Measurements from ENCODE around the gene CRBN.

The CRBN gene

GRCh38 chr3:3126477-3127431 lies 52.7 kb downstream of the CRBN start, which contains the start of gene TRNT1:
TRNT1 (plus strand) TSS chr3:3126940; CDS start chr3:3129041, 2,101 bp downstream.
- no peaks in the 10 kb centered on the region for H3K27me3 ChIP-seq (ENCODE audit: control insufficient read depth, insufficient read depth, low read length)
- H3K9ac ChIP-seq (ENCODE audit: low read length) = peak within 1 kb of the TSS; percentile 94
- H3K9me3 ChIP-seq (ENCODE audit: control insufficient read depth, low read length) = no peaks in the 10 kb centered on the region
- peak within 1 kb of the TSS; percentile 72 for H3K4me3 ChIP-seq (ENCODE audit: low read length)
- peaks cover 7% of the 10 kb centered on the region for H3K4me1 ChIP-seq (ENCODE audit: control insufficient read depth, insufficient read depth, low read length)
- H3K36me3 ChIP-seq (ENCODE audit: control insufficient read depth, insufficient read depth, low read length) = no peaks in the 10 kb centered on the region

- Histone ChIP-seq H3K36me3 (ENCODE audit: control insufficient read depth, insufficient read depth, low read length) (no peaks in the 10 kb centered on the region), H3K9ac (ENCODE audit: low read length) (peak overlapping the region; percentile 94), H3K4me1 (ENCODE audit: control insufficient read depth, insufficient read depth, low read length) (peaks cover 7% of the 10 kb centered on the region), H3K27me3 (ENCODE audit: control insufficient read depth, insufficient read depth, low read length) (no peaks in the 10 kb centered on the region), H3K4me3 (ENCODE audit: low read length) (peak overlapping the region; percentile 56), H3K9me3 (ENCODE audit: control insufficient read depth, low read length) (no peaks in the 10 kb centered on the region)
Observed at GRCh38 chr3:3125977-3126376, 53.5 kb downstream of the CRBN start.

GRCh38 chr3:3119393-3119851 lies 60.1 kb downstream of the CRBN start:
- H3K36me3 ChIP-seq (ENCODE audit: control insufficient read depth, insufficient read depth, low read length) = no peaks in the 10 kb centered on the region
- H3K9ac ChIP-seq (ENCODE audit: low read length) = no peak overlapping the region
- H3K27me3 ChIP-seq (ENCODE audit: control insufficient read depth, insufficient read depth, low read length) = no peaks in the 10 kb centered on the region
- no peaks in the 10 kb centered on the region for H3K4me1 ChIP-seq (ENCODE audit: control insufficient read depth, insufficient read depth, low read length)
- no peaks in the 10 kb centered on the region for H3K9me3 ChIP-seq (ENCODE audit: control insufficient read depth, low read length)
- no peak overlapping the region for H3K4me3 ChIP-seq (ENCODE audit: low read length)

- Histone ChIP-seq H3K4me3 (ENCODE audit: low read length) (no peak overlapping the region), H3K9ac (ENCODE audit: low read length) (no peak overlapping the region), H3K4me1 (ENCODE audit: control insufficient read depth, insufficient read depth, low read length) (no peaks in the 10 kb centered on the region), H3K36me3 (ENCODE audit: control insufficient read depth, insufficient read depth, low read length) (no peaks in the 10 kb centered on the region), H3K9me3 (ENCODE audit: control insufficient read depth, low read length) (no peaks in the 10 kb centered on the region), H3K27me3 (ENCODE audit: control insufficient read depth, insufficient read depth, low read length) (no peaks in the 10 kb centered on the region)
Observed at GRCh38 chr3:3117651-3118050, 61.8 kb downstream of the CRBN start.

- no peak overlapping the region for H3K9ac ChIP-seq (ENCODE audit: low read length)
- H3K4me3 ChIP-seq (ENCODE audit: low read length) = no peak overlapping the region
- H3K4me1 ChIP-seq (ENCODE audit: control insufficient read depth, insufficient read depth, low read length) = peaks cover 4% of the 10 kb centered on the region
- no peaks in the 10 kb centered on the region for H3K27me3 ChIP-seq (ENCODE audit: control insufficient read depth, insufficient read depth, low read length)
- H3K9me3 ChIP-seq (ENCODE audit: control insufficient read depth, low read length) = no peaks in the 10 kb centered on the region
- H3K36me3 ChIP-seq (ENCODE audit: control insufficient read depth, insufficient read depth, low read length) = no peaks in the 10 kb centered on the region
Observed at GRCh38 chr3:3113042-3113709, 66.3 kb downstream of the CRBN start.

GRCh38 chr3:3110749-3111361 lies 68.6 kb downstream of the CRBN start:
- Histone ChIP-seq H3K27me3 (ENCODE audit: control insufficient read depth, insufficient read depth, low read length) (no peaks in the 10 kb centered on the region), H3K9me3 (ENCODE audit: control insufficient read depth, low read length) (no peaks in the 10 kb centered on the region), H3K4me1 (ENCODE audit: control insufficient read depth, insufficient read depth, low read length) (peaks cover 4% of the 10 kb centered on the region), H3K36me3 (ENCODE audit: control insufficient read depth, insufficient read depth, low read length) (no peaks in the 10 kb centered on the region), H3K4me3 (ENCODE audit: low read length) (no peak overlapping the region), H3K9ac (ENCODE audit: low read length) (peak overlapping the region; percentile 0)

GRCh38 chr3:3110299-3110630 lies 69.2 kb downstream of the CRBN start, which contains the start of gene IL5RA:
IL5RA (minus strand) TSS chr3:3110374; CDS start chr3:3104984, 5,390 bp downstream.
- Histone ChIP-seq H3K36me3 (ENCODE audit: control insufficient read depth, insufficient read depth, low read length) (no peaks in the 10 kb centered on the region), H3K9me3 (ENCODE audit: control insufficient read depth, low read length) (no peaks in the 10 kb centered on the region), H3K4me3 (ENCODE audit: low read length) (no peak within 1 kb of the TSS), H3K27me3 (ENCODE audit: control insufficient read depth, insufficient read depth, low read length) (no peaks in the 10 kb centered on the region), H3K4me1 (ENCODE audit: control insufficient read depth, insufficient read depth, low read length) (peaks cover 4% of the 10 kb centered on the region), H3K9ac (ENCODE audit: low read length) (peak within 1 kb of the TSS; percentile 0)

- H3K9ac ChIP-seq (ENCODE audit: low read length) = peak overlapping the region; percentile 0
- peaks cover 4% of the 10 kb centered on the region for H3K4me1 ChIP-seq (ENCODE audit: control insufficient read depth, insufficient read depth, low read length)
- H3K4me3 ChIP-seq (ENCODE audit: low read length) = no peak overlapping the region
- no peaks in the 10 kb centered on the region for H3K9me3 ChIP-seq (ENCODE audit: control insufficient read depth, low read length)
- H3K36me3 ChIP-seq (ENCODE audit: control insufficient read depth, insufficient read depth, low read length) = no peaks in the 10 kb centered on the region
- no peaks in the 10 kb centered on the region for H3K27me3 ChIP-seq (ENCODE audit: control insufficient read depth, insufficient read depth, low read length)
Observed at GRCh38 chr3:3109407-3110298, 69.8 kb downstream of the CRBN start.

GRCh38 chr3:3107858-3108257 lies 71.6 kb downstream of the CRBN start:
- H3K9me3 ChIP-seq (ENCODE audit: control insufficient read depth, low read length) = no peaks in the 10 kb centered on the region
- H3K27me3 ChIP-seq (ENCODE audit: control insufficient read depth, insufficient read depth, low read length) = no peaks in the 10 kb centered on the region
- H3K4me1 ChIP-seq (ENCODE audit: control insufficient read depth, insufficient read depth, low read length) = peaks cover 4% of the 10 kb centered on the region
- no peak overlapping the region for H3K9ac ChIP-seq (ENCODE audit: low read length)
- no peaks in the 10 kb centered on the region for H3K36me3 ChIP-seq (ENCODE audit: control insufficient read depth, insufficient read depth, low read length)
- no peak overlapping the region for H3K4me3 ChIP-seq (ENCODE audit: low read length)

GRCh38 chr3:3107181-3107580 lies 72.3 kb downstream of the CRBN start:
- no peak overlapping the region for H3K9ac ChIP-seq (ENCODE audit: low read length)
- H3K36me3 ChIP-seq (ENCODE audit: control insufficient read depth, insufficient read depth, low read length) = no peaks in the 10 kb centered on the region
- no peak overlapping the region for H3K4me3 ChIP-seq (ENCODE audit: low read length)
- H3K9me3 ChIP-seq (ENCODE audit: control insufficient read depth, low read length) = no peaks in the 10 kb centered on the region
- H3K4me1 ChIP-seq (ENCODE audit: control insufficient read depth, insufficient read depth, low read length) = peaks cover 4% of the 10 kb centered on the region
- H3K27me3 ChIP-seq (ENCODE audit: control insufficient read depth, insufficient read depth, low read length) = no peaks in the 10 kb centered on the region

- peaks cover 4% of the 10 kb centered on the region for H3K4me1 ChIP-seq (ENCODE audit: control insufficient read depth, insufficient read depth, low read length)
- no peak overlapping the region for H3K4me3 ChIP-seq (ENCODE audit: low read length)
- no peaks in the 10 kb centered on the region for H3K27me3 ChIP-seq (ENCODE audit: control insufficient read depth, insufficient read depth, low read length)
- H3K36me3 ChIP-seq (ENCODE audit: control insufficient read depth, insufficient read depth, low read length) = no peaks in the 10 kb centered on the region
- H3K9me3 ChIP-seq (ENCODE audit: control insufficient read depth, low read length) = no peaks in the 10 kb centered on the region
- H3K9ac ChIP-seq (ENCODE audit: low read length) = no peak overlapping the region
Observed at GRCh38 chr3:3105815-3106214, 73.7 kb downstream of the CRBN start.

All from mucosa of stomach (tissue), 1 donor.